Activated naive CD8-positive, alpha-beta T cell (primary cell): ENCODE measurements around the gene TMEM69.

Experiments
- H3K27ac Mint-ChIP-seq: one replicate; pipeline ENCODE4 v1.8.0; 2021; ENCODE audit warnings: mixed read lengths
- H3K27me3 Mint-ChIP-seq: one replicate; pipeline ENCODE4 v1.8.0; 2021; ENCODE audit warnings: mixed read lengths
- H3K36me3 Mint-ChIP-seq: one replicate; pipeline ENCODE4 v1.8.0; 2021; ENCODE audit warnings: mixed read lengths
- H3K4me1 Mint-ChIP-seq: one replicate; pipeline ENCODE4 v1.8.0; 2021; ENCODE audit warnings: low read depth, mixed read lengths
- H3K4me3 Mint-ChIP-seq: one replicate; pipeline ENCODE4 v1.8.0; 2021; ENCODE audit warnings: mild to moderate bottlenecking, mixed read lengths
- H3K9me3 Mint-ChIP-seq: one replicate; pipeline ENCODE4 v1.8.0; 2021; ENCODE audit warnings: low read depth, mixed read lengths

TMEM69 gene, protein sequence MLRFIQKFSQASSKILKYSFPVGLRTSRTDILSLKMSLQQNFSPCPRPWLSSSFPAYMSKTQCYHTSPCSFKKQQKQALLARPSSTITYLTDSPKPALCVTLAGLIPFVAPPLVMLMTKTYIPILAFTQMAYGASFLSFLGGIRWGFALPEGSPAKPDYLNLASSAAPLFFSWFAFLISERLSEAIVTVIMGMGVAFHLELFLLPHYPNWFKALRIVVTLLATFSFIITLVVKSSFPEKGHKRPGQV

DNA sequence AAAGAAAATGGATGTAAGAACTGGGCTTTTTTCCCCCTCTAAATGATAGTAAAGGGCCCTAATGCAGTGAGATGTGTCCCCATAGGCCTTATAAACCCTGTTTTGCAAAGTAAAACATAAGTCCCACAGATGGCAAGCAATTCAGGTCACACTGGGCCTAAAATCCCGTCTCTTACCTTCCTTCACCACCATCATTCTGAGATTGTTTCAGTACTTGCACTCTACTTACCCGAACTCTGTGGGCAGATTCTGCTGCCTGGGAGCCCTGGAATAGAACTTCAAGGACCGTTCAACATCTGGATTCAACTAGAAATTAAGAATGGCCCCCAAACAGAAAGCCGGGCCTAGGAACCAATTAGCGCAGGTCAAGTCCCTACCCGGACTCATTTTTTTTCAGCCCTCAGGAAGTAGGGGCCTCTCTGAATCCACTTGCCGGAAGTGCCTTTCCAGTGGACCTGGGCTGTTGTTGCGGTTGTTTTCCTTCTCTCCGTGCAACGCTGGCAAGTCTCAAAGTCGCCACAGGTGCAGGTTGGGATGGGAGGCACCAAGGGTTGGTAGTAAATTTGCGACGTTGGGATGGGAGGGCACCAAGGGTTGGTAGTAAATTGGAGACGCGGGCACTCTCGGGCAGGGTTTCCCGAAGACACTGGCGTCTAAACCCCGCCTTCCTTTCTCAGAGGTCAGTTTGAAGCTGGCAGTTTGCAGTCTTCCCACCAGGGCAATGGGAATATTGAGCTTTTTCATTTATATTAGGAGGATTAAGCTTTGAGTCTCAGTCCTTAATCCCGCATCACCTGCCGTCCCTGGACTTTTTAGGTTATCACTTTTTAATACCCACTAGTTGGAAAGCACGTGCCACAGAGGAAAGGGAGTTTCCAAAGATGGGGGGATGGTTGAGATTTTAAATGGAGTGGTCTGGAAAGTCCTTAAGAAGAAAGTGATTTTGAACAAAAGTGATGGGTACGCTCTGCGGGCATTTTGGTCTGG lies at the start of gene TMEM69:
Gene TMEM69, plus strand, starts transcription at position 428 of the 987 bp plus-strand sequence. CDS start 2,888 bp downstream, outside the sequence.
- peak within 1 kb of the TSS; percentile 99 for H3K27ac Mint-ChIP-seq
- no peaks in the 10 kb centered on the region for H3K27me3 Mint-ChIP-seq
- H3K9me3 Mint-ChIP-seq, result no peaks in the 10 kb centered on the region
- peak within 1 kb of the TSS; percentile 100 for H3K4me3 Mint-ChIP-seq
- peaks cover 46% of the 10 kb centered on the region for H3K4me1 Mint-ChIP-seq
- peaks cover 6% of the 10 kb centered on the region for H3K36me3 Mint-ChIP-seq

- Mint-ChIP-seq H3K4me1 (peaks cover 3% of the 10 kb centered on the region), H3K27me3 (no peaks in the 10 kb centered on the region), H3K27ac (no peak overlapping the region), H3K4me3 (no peak overlapping the region), H3K36me3 (no peaks in the 10 kb centered on the region), H3K9me3 (no peaks in the 10 kb centered on the region)
These were observed 47.7 kb upstream of the TMEM69 start for GRCh38 chr1:45640293-45640692.

DNA sequence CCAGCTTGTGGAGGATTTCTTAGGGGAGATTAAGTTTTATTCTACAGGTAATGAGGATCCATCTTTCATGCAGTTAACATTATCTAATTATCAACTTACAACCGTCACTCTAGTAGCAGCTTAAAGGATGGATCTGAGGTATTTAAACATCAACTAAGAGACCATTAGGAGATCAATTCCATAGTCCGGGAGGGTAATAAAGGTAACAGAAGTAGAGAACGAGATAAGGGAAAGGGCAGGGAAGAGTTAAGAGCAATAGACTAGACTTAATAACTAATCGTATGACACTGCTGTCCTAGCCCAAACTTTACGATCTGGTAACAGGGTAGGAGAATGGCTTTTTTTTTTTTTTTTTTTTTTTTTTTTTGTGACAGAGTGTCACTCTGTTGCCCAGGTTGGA lies 44.7 kb upstream of the TMEM69 start:
- Mint-ChIP-seq H3K4me3 (no peak overlapping the region), H3K27ac (peak overlapping the region; percentile 52), H3K4me1 (peaks cover 7% of the 10 kb centered on the region), H3K27me3 (no peaks in the 10 kb centered on the region), H3K36me3 (no peaks in the 10 kb centered on the region), H3K9me3 (no peaks in the 10 kb centered on the region)

GRCh38 chr1:45643978-45644377 lies 44.0 kb upstream of the TMEM69 start:
- Mint-ChIP-seq H3K9me3 (no peaks in the 10 kb centered on the region), H3K4me1 (peaks cover 7% of the 10 kb centered on the region), H3K27me3 (no peaks in the 10 kb centered on the region), H3K36me3 (no peaks in the 10 kb centered on the region), H3K4me3 (no peak overlapping the region), H3K27ac (no peak overlapping the region)

GRCh38 chr1:45644661-45645060 lies 43.3 kb upstream of the TMEM69 start:
- peaks cover 7% of the 10 kb centered on the region for H3K4me1 Mint-ChIP-seq
- peak overlapping the region; percentile 6 for H3K27ac Mint-ChIP-seq

DNA sequence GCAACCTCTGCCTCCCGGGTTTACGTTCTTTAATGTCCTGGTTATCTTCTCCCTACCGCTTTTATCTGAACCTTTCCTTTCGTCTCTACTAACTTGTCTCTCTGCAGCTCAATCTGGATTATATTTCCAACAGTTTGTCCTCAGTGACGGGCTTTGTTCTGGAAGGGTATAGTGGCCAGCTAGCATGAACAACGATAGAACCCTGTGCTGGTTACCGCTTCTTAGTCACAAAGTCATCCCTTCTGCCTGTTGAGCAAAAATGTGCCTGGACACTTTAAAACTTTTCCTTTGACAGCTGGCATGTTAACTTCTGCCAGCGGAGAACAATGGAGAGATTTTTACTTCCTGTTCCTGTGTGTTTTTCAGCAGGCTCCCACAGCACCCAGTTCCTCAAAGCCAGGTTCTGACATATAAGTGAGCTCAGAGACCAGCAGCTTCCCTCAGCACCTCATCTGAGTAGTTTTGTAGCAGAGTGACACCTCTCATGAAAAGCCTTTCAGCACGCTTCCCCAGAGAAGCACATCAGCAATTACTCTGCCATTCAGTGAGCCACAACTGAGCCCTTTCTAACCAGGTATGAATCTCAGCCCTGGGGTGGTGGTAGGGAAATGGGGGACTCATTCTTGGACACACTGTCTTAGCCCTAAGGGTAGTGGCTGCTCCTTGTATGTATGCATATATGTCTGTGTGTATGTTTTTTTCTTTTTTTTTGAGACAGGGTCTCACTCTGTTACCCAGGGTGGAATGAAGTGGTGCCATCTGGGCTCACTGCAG lies 40.5 kb upstream of the TMEM69 start:
- peaks cover 13% of the 10 kb centered on the region for H3K4me1 Mint-ChIP-seq
- H3K27me3 Mint-ChIP-seq, result no peaks in the 10 kb centered on the region
- H3K4me3 Mint-ChIP-seq, result no peak overlapping the region
- H3K27ac Mint-ChIP-seq, result peak overlapping the region; percentile 55
- no peaks in the 10 kb centered on the region for H3K9me3 Mint-ChIP-seq
- peaks cover 3% of the 10 kb centered on the region for H3K36me3 Mint-ChIP-seq

More at GRCh38 chr1:45644661-45645060, 43.3 kb upstream of the TMEM69 start:
- H3K4me3 Mint-ChIP-seq, result no peak overlapping the region
- H3K36me3 Mint-ChIP-seq, result no peaks in the 10 kb centered on the region
- H3K9me3 Mint-ChIP-seq, result no peaks in the 10 kb centered on the region
- H3K27me3 Mint-ChIP-seq, result no peaks in the 10 kb centered on the region

DNA sequence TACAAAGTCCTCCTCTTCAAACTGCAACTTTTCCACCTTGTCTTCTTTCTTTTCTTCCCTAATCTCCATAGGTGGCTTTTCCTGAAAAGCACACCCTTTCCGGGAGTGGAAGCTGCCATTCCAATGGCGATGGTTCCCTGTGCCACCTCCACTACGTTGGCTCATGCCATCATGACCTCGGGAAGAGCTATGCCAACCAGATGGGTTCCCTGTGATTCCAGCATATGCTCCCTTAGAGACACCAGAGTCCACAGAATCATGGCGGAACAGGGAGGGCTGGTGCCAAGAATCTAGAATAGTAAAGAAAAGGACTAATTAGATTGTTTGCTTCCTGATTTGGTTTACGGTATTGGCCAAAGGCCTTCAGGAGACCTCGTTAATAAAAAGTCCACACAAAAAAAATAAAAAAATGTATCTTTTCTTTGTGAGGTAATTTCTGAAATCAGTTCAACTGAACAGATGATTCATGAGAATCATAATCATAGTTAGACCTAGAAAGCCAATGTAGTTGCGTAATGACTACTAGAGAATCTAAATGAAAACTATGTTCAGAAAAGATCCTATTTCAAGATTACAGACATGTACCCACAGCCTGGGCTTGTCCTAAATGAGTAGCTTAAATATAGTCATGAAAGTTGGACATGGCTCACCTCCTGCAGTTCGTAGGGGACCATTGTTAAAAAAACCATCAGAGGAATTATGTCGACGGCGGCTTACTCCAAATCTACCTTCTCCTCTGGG lies 33.3 kb upstream of the TMEM69 start:
- H3K36me3 Mint-ChIP-seq, result peaks cover 11% of the 10 kb centered on the region
- no peaks in the 10 kb centered on the region for H3K9me3 Mint-ChIP-seq
- no peak overlapping the region for H3K4me3 Mint-ChIP-seq
- H3K27ac Mint-ChIP-seq, result peak overlapping the region; percentile 34
- H3K27me3 Mint-ChIP-seq, result no peaks in the 10 kb centered on the region
- H3K4me1 Mint-ChIP-seq, result peaks cover 6% of the 10 kb centered on the region

- no peak overlapping the region for H3K27ac Mint-ChIP-seq
- H3K27me3 Mint-ChIP-seq, result no peaks in the 10 kb centered on the region
- no peaks in the 10 kb centered on the region for H3K4me1 Mint-ChIP-seq
- no peak overlapping the region for H3K4me3 Mint-ChIP-seq
- peaks cover 8% of the 10 kb centered on the region for H3K36me3 Mint-ChIP-seq
- H3K9me3 Mint-ChIP-seq, result no peaks in the 10 kb centered on the region
These were observed 31.3 kb upstream of the TMEM69 start for GRCh38 chr1:45656573-45657226.

GRCh38 chr1:45658171-45658570 lies 29.8 kb upstream of the TMEM69 start:
- no peaks in the 10 kb centered on the region for H3K27me3 Mint-ChIP-seq
- peaks cover 8% of the 10 kb centered on the region for H3K36me3 Mint-ChIP-seq
- H3K4me1 Mint-ChIP-seq, result peaks cover 10% of the 10 kb centered on the region
- H3K9me3 Mint-ChIP-seq, result no peaks in the 10 kb centered on the region
- no peak overlapping the region for H3K4me3 Mint-ChIP-seq
- peak overlapping the region; percentile 7 for H3K27ac Mint-ChIP-seq

GRCh38 chr1:45659222-45659621 lies 28.8 kb upstream of the TMEM69 start:
- Mint-ChIP-seq H3K36me3 (peaks cover 8% of the 10 kb centered on the region), H3K4me3 (no peak overlapping the region), H3K27ac (no peak overlapping the region), H3K27me3 (no peaks in the 10 kb centered on the region), H3K9me3 (no peaks in the 10 kb centered on the region), H3K4me1 (peaks cover 14% of the 10 kb centered on the region)

GRCh38 chr1:45660336-45660735 lies 27.6 kb upstream of the TMEM69 start:
- Mint-ChIP-seq H3K9me3 (no peaks in the 10 kb centered on the region), H3K36me3 (peaks cover 4% of the 10 kb centered on the region)

DNA sequence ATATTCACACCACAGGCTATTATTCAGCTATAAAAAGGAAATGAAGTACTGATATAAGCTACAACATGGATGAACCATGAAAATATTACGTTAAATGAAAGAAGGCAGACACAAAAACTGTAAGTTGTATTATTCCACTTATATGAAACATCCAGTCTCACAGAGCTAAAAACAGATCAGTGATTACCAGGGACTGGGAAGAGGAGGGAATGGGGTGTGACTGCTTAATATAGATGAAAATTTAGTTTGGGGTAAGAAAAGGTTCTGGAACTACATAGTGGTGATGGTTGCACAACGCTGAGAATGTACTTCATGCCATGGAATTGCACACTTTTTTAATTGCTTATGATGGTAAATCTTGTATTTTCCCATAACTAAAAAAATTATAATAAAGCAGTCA lies 21.1 kb upstream of the TMEM69 start:
- Mint-ChIP-seq H3K4me1 (peaks cover 58% of the 10 kb centered on the region), H3K4me3 (no peak overlapping the region), H3K27ac (peak overlapping the region; percentile 41)

More at GRCh38 chr1:45660336-45660735, 27.6 kb upstream of the TMEM69 start:
- Mint-ChIP-seq H3K27ac (no peak overlapping the region), H3K4me3 (no peak overlapping the region), H3K27me3 (no peaks in the 10 kb centered on the region), H3K4me1 (peaks cover 17% of the 10 kb centered on the region)

DNA sequence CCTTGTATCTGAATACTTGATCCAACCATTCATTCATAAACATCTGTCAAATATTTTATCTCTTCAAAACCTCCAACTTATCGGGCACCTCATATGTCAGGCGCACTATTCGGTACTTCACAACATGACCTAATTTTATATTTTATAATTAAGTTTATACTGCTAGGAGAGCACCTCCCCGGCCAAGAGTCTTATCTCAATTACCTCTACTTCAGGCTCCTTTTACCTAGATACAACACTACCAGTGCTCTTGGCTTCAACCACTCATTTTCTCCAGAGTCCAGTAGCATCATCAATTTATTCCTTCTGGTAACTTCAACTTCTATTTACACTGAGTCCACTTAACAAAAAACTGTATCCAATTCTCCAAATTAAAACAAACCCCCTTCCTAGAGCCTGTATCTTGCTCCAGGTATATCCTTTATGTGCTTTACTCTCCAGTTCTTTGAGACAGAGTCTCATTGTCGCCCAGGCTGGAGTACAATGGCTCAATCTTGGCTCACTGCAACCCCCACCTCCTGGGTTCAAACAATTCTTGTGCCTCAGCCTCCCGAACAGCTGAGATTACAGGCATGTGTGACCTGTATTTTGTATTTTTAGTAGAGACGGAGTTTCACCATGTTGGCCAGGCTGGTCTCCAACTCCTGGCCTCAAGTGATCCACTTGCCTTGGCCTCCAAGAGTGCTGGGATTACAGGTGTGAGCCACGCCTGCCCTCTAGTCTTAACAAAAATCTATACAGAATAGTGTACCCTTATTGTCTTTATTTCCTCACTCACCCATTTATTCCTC lies 20.5 kb upstream of the TMEM69 start:
- H3K4me3 Mint-ChIP-seq, result no peak overlapping the region
- peaks cover 55% of the 10 kb centered on the region for H3K4me1 Mint-ChIP-seq
- H3K9me3 Mint-ChIP-seq, result no peaks in the 10 kb centered on the region
- peak overlapping the region; percentile 41 for H3K27ac Mint-ChIP-seq
- H3K36me3 Mint-ChIP-seq, result no peaks in the 10 kb centered on the region
- H3K27me3 Mint-ChIP-seq, result no peaks in the 10 kb centered on the region

More for the DNA sequence above, 21.1 kb upstream of the TMEM69 start:
- Mint-ChIP-seq H3K9me3 (no peaks in the 10 kb centered on the region), H3K27me3 (no peaks in the 10 kb centered on the region), H3K36me3 (no peaks in the 10 kb centered on the region)
